NCI-H2196 (cell line): Measurements from ENCODE around the gene CYTH4.
"Not testable (repeated sequence)": the region's sequence is repeated elsewhere in the genome, so short reads cannot be mapped to it uniquely, and the experiment has no call there.

Source experiments
- DNase-seq: peaks from one replicate; lab custom pipeline; 2025; ENCODE audit not compliant: unreplicated experiment; lab: John Stamatoyannopoulos, UW

CYTH4 gene

DNA sequence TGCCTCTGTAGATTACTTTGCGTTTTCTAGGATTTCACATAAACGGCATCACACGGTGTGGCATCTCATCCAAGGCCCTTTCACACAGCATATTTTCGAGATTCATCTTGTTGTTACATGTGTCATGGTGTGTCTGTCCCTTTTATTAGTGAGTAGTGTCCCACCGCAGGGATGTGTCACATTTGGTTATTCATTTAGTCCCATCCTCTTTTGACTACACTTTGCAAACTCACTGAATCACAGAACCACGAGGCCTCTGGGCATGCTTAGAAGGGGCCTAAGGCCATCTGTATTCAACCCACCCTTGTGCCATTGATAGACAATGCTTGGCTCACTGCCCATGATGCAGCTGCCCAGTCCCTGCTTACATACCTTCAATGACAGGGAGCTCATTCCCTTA is 34.1 kb upstream of the CYTH4 start:
- no peak for DNase-seq

DNA sequence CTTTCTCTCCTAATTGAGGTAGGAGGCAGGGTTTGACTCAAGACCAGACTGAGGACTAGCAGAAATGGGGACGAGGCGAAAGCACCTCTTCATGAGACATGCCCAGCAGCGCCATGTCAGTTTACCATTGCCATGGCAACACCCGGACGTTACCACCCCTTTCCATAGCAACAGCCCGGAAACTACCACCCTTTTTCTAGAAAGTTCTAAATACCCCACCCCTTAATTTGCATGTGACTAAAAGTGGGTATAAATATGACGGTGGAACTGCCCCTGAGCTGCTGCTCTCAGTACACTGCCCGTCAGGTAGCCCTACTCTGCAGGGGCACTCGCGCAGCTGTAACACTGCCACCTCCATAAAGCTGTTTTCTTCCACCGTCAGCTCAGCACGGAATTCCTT is 32.3 kb upstream of the CYTH4 start:
- DNase-seq, result no peak

DNA sequence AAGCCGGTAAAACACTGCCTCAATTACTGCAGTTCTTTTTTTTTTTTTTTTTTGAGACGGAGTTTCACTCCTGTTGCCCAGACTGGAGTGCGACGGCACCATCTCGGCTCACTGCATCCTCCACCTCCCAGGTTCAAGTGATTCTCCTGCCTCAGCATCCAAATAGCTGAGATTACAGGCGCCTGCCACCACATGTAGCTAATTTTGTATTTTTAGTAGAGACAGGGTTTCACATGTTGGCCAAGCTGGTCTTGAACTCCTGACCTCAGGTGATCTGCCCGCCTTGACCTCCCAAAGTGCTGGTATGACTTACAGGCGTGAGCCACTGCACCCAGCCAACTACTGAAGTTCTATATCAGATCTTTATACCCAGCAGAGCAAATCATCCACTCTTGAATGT is 30.5 kb upstream of the CYTH4 start:
- DNase-seq, result not testable (repeated sequence)

DNA sequence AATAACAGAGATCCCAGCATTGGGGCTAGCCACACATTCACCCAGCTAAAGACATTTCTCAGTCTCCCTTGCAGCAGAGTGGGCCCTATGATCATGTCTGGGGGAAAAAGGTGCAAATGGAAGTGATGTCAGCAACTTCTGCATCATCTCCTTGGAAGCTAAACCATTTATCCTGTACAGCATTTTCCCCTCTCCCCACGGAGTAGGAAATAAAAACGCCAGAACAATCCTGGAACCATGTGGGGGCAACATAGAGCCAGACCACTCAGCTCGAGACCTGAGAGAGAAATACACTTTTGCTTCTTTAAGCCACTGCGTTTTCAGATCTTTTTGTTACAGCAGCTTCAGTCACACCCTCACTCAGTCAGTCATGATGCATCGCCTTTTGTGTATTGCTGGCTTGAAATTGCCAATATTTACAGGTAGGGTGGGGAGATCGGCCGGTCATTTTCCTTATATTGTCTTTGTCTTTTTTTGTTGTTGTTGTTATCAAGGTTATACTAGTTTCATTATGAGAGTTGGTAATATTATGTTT is 29.1 kb upstream of the CYTH4 start:
- no peak for DNase-seq

DNA sequence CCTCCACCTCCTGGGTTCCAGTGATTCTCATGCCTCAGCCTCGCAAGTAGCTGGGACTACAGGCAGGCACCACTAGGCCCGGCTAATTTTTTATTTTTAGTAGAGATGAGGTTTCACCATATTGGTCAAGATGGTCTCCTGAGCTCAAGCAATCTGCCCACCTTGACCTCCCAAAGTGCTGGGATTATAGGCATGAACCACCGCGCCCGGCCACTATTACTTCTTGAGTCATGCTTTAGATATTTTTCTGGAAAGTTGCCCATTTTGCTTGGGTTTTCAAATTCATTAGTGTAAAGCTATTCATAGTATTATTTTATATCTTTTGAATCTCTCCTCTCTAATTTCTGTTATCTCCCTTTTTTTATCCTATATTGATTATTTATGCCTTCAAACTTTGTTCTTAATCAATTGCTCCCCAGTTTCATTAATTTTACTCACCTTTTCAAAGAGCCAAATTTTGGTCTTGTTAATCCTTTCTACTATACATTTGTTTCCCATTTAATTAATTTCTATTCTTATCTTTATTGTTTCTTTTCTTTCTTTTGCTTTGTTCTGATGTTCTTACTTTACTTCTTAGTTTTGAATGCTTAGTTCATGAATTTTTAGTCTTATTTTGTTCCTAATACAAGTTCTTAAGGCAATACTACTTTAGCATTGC is 28.0 kb upstream of the CYTH4 start:
- DNase-seq, result no peak

DNA sequence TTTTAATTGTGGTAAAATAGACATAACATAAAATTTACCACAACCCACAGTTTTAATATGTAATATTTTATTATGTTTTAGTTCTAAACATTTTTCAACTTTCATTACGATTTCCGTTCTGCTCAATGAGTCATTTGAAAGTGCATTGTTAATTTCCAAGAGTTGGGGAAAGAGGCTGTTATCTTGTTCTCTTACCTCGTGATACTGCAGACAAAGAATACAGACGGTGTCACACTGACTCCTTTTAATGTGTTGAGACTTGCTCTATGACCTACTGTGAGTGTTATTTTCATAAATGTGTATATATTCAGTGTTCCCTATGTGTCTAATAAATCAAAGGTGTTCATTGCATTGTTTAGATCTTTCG is 27.5 kb upstream of the CYTH4 start:
- DNase-seq, result no peak

DNA sequence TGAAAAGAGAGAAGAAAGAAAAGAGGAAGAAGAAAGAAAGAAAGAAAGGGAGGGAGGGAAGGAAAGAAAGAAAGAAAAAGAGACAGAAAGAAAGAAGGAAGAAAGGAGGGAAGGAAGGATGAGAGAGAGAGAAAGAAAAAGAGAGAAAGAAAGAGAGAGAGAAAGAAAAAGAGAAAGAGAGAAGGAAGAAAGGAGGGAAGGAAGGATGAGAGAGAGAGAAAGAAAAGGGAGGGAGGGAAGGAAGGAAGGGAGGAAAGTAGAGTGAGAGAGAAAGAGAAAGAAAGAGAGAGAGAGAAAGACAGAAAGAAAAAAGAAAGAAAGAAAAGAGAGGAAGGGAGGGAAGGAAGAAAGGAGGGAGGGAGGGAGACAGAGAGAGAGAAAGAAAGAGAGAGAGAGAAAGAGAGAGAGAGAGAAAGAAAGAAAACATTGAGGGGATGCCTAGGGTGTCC is 26.7 kb upstream of the CYTH4 start:
- no peak for DNase-seq

DNA sequence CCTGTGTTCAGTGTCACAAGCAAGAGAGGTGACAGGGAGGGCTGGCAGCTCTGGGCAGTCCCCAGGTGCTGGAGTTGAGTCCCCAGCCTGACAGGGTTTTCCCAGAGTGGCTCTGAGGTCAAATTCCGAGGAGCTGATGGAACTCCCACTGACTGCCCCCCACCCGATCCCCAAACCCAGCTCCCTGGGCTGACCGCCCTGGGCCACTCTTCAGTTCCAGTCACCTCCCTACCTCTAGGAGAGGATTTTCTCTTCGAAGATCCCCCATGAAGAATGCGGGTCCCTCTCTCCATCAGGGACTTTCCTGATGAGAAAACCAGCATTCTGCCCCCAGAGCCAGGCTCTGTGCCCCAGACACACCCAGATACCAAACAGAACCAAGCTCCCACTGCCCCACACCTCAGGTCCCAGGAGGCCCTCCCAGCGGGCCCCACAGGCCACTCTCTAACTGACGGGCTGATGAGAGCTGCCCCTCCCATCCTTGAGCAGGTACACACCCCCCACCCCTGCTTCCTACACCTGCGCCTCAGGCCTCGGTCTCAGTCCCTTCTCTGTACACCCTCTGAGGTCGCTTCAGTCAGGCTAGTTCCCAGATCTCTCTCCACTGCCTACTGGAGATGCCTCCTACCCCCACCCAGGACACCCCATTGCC is 26.1 kb upstream of the CYTH4 start:
- no peak for DNase-seq

DNA sequence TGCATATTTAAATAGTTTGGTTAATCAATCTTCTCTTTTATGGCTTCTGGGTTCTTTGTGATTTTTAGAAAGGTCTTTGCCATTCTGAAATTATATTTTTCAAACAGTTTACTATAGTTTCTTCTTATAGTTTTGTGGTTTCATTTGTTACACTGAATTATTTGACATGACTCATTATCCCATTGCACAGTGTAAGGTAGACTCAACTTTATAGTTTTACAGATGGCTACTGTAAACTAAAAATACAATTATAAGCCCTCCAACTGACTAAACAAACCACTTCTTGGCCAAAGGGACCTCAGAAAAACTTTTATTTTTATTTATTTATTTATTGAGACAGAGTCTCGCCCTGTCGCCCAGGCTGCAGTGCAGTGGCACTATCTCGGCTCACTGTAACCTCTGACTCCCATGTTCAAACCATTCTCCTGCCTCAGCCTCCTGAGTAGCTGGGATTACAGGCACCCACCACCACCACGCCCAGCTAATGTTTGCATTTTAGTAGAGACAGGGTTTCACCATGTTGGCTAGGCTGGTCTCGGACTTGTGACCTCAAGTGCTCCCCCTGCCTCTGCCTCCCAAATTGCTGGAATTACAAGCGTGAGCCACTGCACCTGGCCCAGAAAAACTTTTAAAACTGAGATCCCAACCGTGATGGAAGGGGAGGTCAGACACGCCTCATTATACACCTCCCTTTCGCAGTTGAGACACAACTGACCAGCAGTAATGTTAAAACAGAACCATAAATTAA is 24.1 kb upstream of the CYTH4 start:
- no peak for DNase-seq

DNA sequence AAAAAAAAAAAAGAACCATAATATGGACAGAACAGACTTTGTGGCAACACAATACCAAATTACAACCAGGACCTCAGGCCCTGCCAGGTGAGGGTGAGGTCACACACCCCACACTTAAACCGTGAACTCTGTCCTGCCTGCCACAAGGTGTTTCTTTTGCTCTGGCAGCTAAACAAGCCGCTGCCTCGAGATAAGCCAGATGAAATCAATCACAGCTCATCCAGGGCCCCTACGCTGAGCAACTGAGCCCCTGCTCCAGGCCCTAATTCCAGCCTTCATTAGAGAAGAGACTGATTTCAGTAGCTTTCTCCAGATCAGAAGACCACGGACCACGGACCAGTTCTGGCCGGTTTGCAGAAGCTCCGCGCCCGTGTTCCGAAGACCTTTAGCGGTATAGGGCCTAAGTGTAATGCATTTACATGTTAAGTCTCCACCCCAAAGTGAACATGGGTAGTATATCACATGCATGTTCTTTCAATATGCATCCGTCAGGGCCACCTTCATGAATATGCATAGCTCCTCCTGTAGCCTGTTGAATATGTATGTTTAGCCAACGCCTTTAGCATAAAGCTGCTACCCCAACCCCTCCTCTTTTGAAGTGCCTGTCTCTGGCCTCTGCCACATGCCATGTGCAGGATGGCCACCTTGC is 23.4 kb upstream of the CYTH4 start:
- DNase-seq, result no peak

DNA sequence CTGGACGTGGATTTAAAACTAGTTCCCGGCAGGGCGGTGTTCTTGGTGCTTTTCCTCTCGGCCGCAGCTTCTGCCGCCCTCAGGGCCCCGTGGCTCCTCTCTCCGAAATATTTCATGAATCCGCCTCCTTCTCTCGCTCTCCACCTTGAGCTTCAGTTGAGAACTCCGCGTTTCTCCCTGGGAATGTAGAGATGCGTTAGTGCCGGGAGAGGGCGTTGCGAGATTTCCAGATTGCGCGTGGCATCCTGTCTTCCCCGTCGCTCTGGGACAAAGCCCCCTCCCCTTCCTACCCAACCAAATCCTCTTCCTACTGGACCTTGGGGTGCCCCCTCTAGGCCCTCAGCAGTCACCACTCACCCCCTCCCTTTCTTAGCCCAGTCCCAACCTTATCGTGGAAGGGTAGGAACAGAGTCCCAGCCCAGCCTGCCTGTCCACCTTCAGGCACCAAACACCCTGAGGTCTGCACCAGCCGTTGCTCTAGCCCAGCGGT is 22.7 kb upstream of the CYTH4 start:
- no peak for DNase-seq

DNA sequence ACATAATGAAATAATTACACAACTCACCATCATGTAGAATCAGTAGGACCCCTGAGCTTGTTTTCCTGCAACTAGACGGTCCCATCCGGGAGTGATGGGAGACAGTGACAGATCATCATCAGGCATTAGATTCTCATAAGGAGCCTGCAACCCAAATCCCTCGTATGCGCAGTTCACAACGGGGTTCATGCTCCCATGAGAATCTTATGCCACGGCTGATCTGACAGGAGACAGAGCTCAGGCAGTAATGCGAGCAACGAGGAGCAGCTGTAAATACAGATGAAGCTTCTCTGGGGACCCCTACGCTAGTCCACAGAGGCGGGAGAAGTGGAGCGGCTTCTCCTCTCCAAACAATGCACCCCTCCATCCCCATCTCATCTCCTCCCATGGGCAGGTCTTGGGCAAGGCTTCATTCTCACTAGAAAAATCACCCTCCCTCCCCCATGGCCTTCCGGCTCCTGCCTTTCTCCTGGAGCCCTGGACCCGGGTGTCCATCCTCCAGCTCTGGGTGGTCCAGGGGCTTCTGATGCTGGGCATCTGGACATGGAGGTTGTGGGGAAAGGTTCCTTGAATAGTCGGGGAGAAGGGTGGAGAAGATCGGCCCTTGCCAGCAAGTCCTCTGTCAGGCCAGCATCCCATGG is 22.0 kb upstream of the CYTH4 start:
- DNase-seq, result no peak

DNA sequence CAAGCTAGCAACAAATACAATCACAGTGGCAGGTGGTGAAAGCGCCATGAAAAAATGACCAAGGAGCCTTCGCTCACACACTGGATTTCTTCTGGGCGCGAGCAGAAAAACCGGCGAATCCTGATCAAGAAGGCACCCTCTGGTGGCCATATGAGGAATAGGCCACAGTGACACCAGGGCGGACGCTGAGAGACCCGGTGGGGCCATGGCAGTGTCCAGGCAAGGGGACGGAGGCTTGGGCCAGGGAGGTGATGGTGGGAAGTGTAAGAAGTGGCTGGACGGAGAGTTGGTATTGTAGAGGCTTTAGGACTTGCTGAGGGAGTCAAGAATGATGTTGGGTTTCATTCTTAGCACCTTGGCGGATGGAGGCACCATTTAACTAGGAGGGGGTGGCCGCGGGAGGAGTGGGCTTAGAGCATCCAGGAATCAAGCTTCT is 21.4 kb upstream of the CYTH4 start:
- peak; percentile 22 for DNase-seq

DNA sequence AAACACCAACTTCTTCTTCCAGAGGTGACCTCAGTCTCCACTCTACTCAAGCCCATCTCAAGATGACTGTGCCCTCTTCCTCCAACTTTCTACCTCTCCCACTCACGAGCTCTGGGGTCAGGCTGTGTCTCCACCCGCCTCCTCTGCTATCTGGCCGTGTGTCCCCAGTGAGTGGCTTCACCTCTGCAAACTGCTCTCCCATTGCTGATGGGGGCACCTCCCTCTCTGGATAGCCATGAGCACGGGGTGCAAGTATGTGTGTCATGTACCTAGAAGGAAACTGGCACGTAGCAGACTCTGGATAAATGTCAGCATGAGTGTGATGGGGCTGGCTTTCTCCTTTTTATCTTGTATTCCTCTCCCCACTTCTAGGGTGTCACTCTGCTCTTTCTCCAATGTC is 20.0 kb upstream of the CYTH4 start:
- no peak for DNase-seq

DNA sequence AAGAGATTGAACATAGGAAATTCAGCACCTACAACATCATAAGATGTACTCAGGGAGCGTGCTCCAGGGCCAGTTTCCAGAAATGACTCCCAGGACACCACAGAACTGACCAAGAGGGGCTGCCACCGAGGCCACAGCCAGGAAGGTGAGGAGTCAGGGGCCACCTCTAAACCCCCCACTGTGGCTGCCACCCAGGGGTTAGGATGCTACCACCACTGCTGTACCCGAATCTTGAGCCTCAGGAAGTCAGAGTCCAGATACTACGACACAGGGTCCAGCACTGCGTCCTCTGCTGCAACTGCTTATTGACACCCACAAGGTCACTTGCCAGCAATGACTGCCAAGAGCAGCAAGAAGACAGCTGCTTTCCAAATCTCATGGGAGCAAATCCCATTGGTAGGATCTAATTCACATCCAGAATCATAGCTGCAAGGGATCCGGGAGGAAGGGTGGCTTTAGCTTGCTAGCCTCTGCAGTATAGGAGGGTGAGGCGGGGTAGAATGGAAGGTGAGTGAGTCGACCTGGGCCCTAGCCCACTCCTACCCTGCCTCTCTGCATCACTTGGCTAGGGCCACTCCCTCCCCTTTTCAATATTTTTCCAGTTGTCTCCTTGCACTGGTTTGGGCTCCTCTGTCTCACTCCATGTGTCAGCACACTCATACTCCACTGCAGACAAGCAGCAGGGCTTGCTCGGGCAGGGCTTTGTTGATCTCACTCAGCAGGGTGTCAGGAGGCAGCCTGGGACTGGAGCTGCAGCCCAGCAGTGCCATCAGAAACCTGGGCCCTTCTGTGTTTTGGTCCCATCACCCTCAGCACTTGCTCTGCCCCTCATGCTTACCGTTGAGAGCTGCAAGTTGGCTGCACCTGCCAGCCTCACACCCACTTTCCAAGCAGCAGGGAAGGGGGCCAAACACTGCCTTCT is 18.1 kb upstream of the CYTH4 start:
- no peak for DNase-seq

DNA sequence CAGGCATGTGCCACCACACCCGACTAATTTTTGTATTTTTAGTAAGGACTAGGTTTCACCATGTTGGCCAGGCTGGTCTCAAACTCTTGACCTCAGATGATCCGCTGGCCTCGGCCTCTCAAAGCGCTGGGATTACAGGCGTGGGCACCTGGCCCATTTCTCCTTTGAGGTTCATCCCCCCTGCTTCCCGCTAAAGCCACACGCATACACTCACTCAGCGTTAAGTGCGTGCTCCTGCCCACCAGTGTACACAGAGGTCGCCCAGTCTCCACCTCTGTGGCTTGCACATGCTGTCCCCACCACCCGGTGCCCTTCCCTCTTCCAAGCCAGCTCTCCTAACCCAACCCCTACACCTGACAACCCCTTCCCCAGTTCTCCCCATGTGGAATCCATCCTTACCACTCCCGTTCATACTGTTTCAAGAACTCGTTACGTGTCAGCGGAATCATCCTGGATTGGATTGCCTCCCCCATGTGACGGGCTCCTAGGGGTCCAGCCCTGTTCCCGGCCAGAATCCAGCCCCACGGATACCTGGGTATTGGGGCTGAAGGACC is 15.7 kb upstream of the CYTH4 start:
- no peak for DNase-seq

DNA sequence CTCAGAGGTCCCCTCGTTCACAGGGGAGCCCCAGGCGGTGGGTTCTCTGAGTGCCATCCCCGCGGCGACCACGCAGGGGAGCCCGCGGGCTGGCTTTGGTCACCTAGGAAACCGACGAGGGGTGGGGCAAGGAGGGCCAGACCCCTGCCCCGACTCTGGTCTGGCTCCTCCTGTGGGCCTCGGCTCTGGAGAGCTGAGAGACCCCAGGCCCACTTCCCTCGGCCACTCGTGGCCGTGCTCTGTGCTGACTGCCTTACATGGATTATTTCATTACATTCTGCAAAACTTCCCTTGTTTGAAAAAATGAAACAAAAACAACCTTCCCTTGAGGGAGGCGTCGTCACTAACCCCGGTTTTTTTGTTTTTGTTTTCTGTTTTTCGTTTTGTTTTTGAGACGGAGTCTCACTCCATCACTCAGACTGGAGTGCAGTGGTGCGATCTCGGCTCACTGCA is 15.1 kb upstream of the CYTH4 start:
- DNase-seq, result peak; percentile 22

DNA sequence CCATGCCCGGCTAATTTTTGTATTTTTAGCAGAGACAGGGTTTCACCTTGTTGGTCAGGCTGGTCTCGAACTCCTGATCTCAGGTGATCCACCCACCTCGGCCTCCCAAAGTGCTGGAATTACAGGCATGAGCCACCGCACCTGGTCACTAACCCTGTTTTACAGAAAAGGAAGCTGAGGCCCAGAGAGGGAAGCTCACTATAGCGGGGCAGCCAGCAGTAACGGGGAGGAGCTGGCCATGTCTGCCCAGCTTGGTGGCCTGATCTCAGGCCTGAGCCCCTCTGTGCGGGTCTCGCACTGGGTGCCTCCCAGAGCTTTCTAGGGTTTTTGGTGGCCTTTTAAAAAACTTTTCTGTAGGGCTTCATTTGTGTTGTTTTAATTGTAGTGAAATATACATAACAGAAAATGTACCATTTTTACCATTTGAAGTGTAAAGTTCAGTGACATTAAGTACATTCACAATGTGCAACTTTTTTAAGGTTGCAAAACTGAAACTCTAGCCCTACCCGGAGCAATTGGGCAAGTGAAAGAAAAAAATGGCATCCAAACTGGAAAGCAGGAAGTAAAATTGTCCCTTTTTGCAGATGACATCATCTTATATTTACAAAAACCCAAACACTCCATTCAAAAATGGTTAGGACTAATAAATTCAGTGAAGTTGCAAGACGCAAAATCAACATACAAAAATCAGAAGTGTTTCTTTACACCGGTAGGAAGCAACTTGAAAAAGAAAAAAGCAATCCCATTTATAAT is 14.5 kb upstream of the CYTH4 start:
- DNase-seq, result no peak
